Bronchial epithelial cell (primary cell): Measurements from ENCODE around the gene ACTBL2. TPM values are rescaled to one million over a fixed set of nuclear protein-coding genes. Genes with fewer than 3 reads are reported as not detected.

Source experiments
- DNase-seq: peaks from one replicate; pipeline ENCODE4 v3.0.0-alpha.2; 2010; ENCODE audit warnings: low read depth
- FAIRE-seq: peaks from 2 replicates; lab custom pipeline; 2011; peaks lifted over from hg19 to GRCh38; lab: Jason Lieb, UNC
- H3K27me3 ChIP-seq: 2 replicates; pipeline ENCODE4 v1.5.1; 2011; ENCODE audit warnings: low read length; ENCODE audit not compliant: control insufficient read depth, insufficient read depth
- H3K36me3 ChIP-seq: 2 replicates; pipeline ENCODE4 v1.5.1; 2011; ENCODE audit warnings: low read length; ENCODE audit not compliant: control insufficient read depth, insufficient read depth
- H3K4me3 ChIP-seq: 2 replicates; pipeline ENCODE4 v1.5.1; 2011; ENCODE audit warnings: mild to moderate bottlenecking, low read depth, low read length, control low read depth
- CTCF ChIP-seq: IDR thresholded peaks from 2 replicates; pipeline ENCODE4 v1.5.1; 2011; ENCODE audit warnings: mild to moderate bottlenecking, moderate library complexity, low read length, control low read depth, inconsistent platforms; ENCODE audit not compliant: insufficient read depth, severe bottlenecking
- total RNA-seq: library from RNA; depleted of rRNA; stranded (reverse); fragments of >200 nt; gene quantifications from 2 replicates; pipeline ENCODE4 v1.2.1, GENCODE V29; 2014

Gene ACTBL2
- total RNA-seq, 1 donor from 2014 or later = under 0.01 TPM

DNA sequence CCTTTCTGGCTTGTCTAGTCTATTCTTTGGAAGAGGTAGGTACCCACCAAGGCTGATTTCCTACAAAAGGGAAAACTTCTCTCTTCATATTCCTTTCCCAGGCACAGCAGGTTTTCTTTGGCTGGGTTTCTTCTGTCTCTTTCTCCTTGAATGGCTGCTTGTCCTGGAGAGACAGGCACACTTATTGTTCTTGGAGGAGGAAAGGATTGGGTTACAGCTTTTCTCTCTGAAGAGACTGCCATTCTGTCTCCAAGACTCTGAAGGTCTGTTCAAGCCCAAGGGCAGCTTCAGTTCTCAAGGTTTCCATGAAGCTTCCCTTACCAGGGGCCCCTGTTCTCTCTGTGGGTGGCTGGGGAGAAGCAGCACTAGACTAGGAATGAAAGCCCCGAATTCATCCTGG lies 33.9 kb downstream of the ACTBL2 start:
- no peak for TF ChIP-seq CTCF
- FAIRE-seq = no peak
- Histone ChIP-seq H3K4me3 (no peak overlapping the region), H3K36me3 (no peaks in the 10 kb centered on the region), H3K27me3 (no peaks in the 10 kb centered on the region)
- DNase-seq = no peak

GRCh38 chr5:57448287-57448686 lies 34.3 kb downstream of the ACTBL2 start:
- H3K36me3 ChIP-seq = no peaks in the 10 kb centered on the region
- DNase-seq (no peak), FAIRE-seq (no peak)
- no peak overlapping the region for H3K4me3 ChIP-seq
- H3K27me3 ChIP-seq = no peaks in the 10 kb centered on the region
- TF ChIP-seq CTCF = no peak

DNA sequence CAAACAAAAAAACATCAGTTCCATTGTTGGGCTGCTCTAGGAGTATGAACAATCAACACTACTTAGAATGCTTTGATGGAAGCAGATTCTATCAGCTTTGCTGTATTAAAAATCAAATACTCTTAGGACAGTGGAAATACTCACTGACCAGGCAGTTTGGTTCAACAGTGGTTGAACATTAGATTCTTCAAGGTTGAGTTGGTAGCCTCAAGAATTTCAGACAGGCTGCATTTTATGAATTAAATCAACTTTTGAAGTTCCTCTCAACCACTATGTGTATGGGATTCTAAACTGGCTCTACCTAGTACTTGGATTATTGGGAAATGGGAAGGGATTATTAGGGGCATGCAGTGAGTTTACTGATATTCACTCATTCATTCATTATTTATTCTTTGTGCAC lies 35.0 kb downstream of the ACTBL2 start:
- Histone ChIP-seq H3K4me3 (no peak overlapping the region), H3K27me3 (no peaks in the 10 kb centered on the region), H3K36me3 (no peaks in the 10 kb centered on the region)
- FAIRE-seq (no peak), DNase-seq (no peak)
- no peak for TF ChIP-seq CTCF

GRCh38 chr5:57446966-57447365 lies 35.6 kb downstream of the ACTBL2 start:
- no peak for TF ChIP-seq CTCF
- Histone ChIP-seq H3K36me3 (no peaks in the 10 kb centered on the region), H3K27me3 (no peaks in the 10 kb centered on the region), H3K4me3 (no peak overlapping the region)
- FAIRE-seq = no peak
- DNase-seq = no peak

DNA sequence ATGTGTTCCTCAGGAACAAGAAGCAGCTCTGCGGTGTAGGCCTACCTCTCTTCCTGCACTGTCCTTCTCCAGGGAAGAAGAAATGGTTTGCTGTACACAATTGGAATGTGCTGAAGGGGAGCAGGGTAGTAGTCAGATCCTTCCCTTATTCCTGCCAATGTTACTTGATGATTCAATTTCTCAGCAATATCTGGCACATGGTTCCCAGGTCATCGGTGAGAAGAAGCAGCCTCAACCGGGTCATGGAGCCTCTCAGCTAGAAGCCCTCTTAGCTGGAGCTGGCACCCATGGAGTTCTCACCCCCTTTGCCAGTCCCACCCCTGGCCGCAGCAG lies 36.9 kb downstream of the ACTBL2 start:
- Histone ChIP-seq H3K4me3 (no peak overlapping the region), H3K36me3 (no peaks in the 10 kb centered on the region), H3K27me3 (no peaks in the 10 kb centered on the region)
- DNase-seq = no peak
- FAIRE-seq = no peak
- no peak for TF ChIP-seq CTCF

- TF ChIP-seq CTCF = no peak
- no peaks in the 10 kb centered on the region for H3K36me3 ChIP-seq
- H3K4me3 ChIP-seq = no peak overlapping the region
- FAIRE-seq (no peak), DNase-seq (no peak)
- no peaks in the 10 kb centered on the region for H3K27me3 ChIP-seq
These were observed 37.5 kb downstream of the ACTBL2 start for GRCh38 chr5:57445006-57445704.
